ENCODE results near the gene GAB1. TPM values are rescaled to one million over a fixed set of nuclear protein-coding genes. Genes with fewer than 3 reads are reported as not detected.

The GAB1 gene
- total and polyA plus RNA-seq, 8 donors, result 43.5 to 109 (median 90.7) TPM

- peaks cover 27 to 62% of the 10 kb centered on the region in 2 donors for H3K4me1 ChIP-seq
- no peaks in the 10 kb centered on the region for H3K27me3 ChIP-seq
Measured at GRCh38 chr4:143384381-143384994, 47.8 kb downstream of the GAB1 start.

GRCh38 chr4:143386812-143387211 lies 50.1 kb downstream of the GAB1 start:
- no peaks in the 10 kb centered on the region for H3K9me3 ChIP-seq
- H3K27me3 ChIP-seq, result no peaks in the 10 kb centered on the region
- DNase-seq, result no peak
- no peaks in the 10 kb centered on the region for H3K36me3 ChIP-seq
- no peak overlapping the region for H3K27ac ChIP-seq
- no peak for TF ChIP-seq CTCF (IDR thresholded peaks at IDR 0.05)
- ATAC-seq, result no peak
- H3K4me3 ChIP-seq, result no peak overlapping the region
- intact Hi-C loops (cut with DNase I), result no loop called here
- peaks cover 25 to 74% of the 10 kb centered on the region in 2 donors for H3K4me1 ChIP-seq

More at GRCh38 chr4:143384381-143384994, 47.8 kb downstream of the GAB1 start:
- H3K9me3 ChIP-seq, result no peaks in the 10 kb centered on the region
- TF ChIP-seq CTCF (IDR thresholded peaks at IDR 0.05), result no peak
- ATAC-seq, result peak; percentile 40
- intact Hi-C loops (cut with DNase I), result no loop called here
- peak in 2 of 4 donors; percentile 84 to 86 for DNase-seq
- no peak overlapping the region for H3K4me3 ChIP-seq
- no peaks in the 10 kb centered on the region for H3K36me3 ChIP-seq
- H3K27ac ChIP-seq, result peak overlapping the region in 1 of 2 donors; percentile 13

GRCh38 chr4:143389579-143390195 lies 53.0 kb downstream of the GAB1 start:
- DNase-seq (no peak), ATAC-seq (peak; percentile 90)
- intact Hi-C loops (cut with DNase I), result no loop called here
- no peaks in the 10 kb centered on the region for H3K27me3 ChIP-seq
- peaks cover 29 to 73% of the 10 kb centered on the region in 2 donors for H3K4me1 ChIP-seq
- no peaks in the 10 kb centered on the region for H3K36me3 ChIP-seq
- H3K9me3 ChIP-seq, result no peaks in the 10 kb centered on the region
- peak overlapping the region; percentile 51 to 77 for H3K27ac ChIP-seq
- no peak overlapping the region for H3K4me3 ChIP-seq
- no peak for TF ChIP-seq CTCF (IDR thresholded peaks at IDR 0.05)

GRCh38 chr4:143390764-143391163 lies 54.1 kb downstream of the GAB1 start:
- Histone ChIP-seq H3K27me3 (no peaks in the 10 kb centered on the region), H3K27ac (peak overlapping the region; percentile 51 to 77), H3K36me3 (no peaks in the 10 kb centered on the region), H3K4me1 (peaks cover 29 to 66% of the 10 kb centered on the region in 2 donors), H3K4me3 (no peak overlapping the region), H3K9me3 (no peaks in the 10 kb centered on the region)
- TF ChIP-seq CTCF (IDR thresholded peaks at IDR 0.05), result no peak
- intact Hi-C loops (cut with DNase I), result no loop called here
- ATAC-seq (no peak), DNase-seq (no peak)

- ATAC-seq (no peak), DNase-seq (no peak)
- H3K27ac ChIP-seq, result peak overlapping the region; percentile 11 to 30
- intact Hi-C loops (cut with DNase I), result no loop called here
- TF ChIP-seq CTCF (IDR thresholded peaks at IDR 0.05), result no peak
- H3K4me3 ChIP-seq, result no peak overlapping the region
- H3K27me3 ChIP-seq, result no peaks in the 10 kb centered on the region
- peaks cover 29 to 66% of the 10 kb centered on the region in 2 donors for H3K4me1 ChIP-seq
- no peaks in the 10 kb centered on the region for H3K36me3 ChIP-seq
- no peaks in the 10 kb centered on the region for H3K9me3 ChIP-seq
Measured at GRCh38 chr4:143391261-143391660, 54.6 kb downstream of the GAB1 start.
